Peyer's patch (tissue), 4 donors: Measurements from ENCODE around the gene AMBRA1.

Experiments used
- POLR2A ChIP-seq, 2 donors: fragments of 450-650 bp; IDR thresholded peaks; one replicate each; pipeline ENCODE4 v1.5.1; 2017; ENCODE audit warnings: antibody characterized with exemption in 2 of 2, mild to moderate bottlenecking in 2 of 2, moderate library complexity in 2 of 2
- TF ChIP-seq, protein P1 (sequence below), 6 experiments: fragments of 450-650 bp in 4 of 6; fragments of 200-600 bp in 2 of 6; sonication (generic) in 1 of 6; IDR thresholded peaks; one replicate each; pipeline ENCODE4 v1.5.1; 2017 to 2019; ENCODE audit warnings: antibody characterized with exemption in 6 of 6, mild to moderate bottlenecking in 3 of 6, moderate library complexity in 1 of 6

DNA sequence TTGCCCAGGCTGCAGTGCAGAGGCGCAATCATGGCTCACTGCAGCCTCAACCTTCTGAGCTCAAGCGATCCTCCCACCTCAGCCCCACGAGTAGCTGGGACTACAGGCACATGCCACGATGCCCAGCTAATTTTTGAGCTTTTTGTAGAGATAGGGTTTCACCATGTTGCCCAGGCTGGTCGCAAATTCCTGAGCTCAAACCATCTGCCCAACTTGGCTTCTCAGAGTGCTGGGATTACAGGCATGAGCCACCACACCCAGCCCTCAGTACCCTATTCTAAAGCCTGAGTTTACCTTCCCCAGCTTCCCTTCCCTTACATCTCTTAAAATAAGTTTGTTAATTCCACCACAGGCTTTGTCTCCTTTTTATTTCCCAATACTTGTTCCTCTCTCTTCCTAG is 59.1 kb downstream of the AMBRA1 start:
- TF ChIP-seq, protein P1, sequence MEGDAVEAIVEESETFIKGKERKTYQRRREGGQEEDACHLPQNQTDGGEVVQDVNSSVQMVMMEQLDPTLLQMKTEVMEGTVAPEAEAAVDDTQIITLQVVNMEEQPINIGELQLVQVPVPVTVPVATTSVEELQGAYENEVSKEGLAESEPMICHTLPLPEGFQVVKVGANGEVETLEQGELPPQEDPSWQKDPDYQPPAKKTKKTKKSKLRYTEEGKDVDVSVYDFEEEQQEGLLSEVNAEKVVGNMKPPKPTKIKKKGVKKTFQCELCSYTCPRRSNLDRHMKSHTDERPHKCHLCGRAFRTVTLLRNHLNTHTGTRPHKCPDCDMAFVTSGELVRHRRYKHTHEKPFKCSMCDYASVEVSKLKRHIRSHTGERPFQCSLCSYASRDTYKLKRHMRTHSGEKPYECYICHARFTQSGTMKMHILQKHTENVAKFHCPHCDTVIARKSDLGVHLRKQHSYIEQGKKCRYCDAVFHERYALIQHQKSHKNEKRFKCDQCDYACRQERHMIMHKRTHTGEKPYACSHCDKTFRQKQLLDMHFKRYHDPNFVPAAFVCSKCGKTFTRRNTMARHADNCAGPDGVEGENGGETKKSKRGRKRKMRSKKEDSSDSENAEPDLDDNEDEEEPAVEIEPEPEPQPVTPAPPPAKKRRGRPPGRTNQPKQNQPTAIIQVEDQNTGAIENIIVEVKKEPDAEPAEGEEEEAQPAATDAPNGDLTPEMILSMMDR (IDR thresholded peaks at IDR 0.05), result no peak
- TF ChIP-seq POLR2A (IDR thresholded peaks at IDR 0.05), result no peak
